Limb (tissue), 2 donors: ENCODE measurements around the gene ABHD2.
"Not testable (repeated sequence)": the region's sequence is repeated elsewhere in the genome, so short reads cannot be mapped to it uniquely, and the experiment has no call there.

Experiments used
- DNase-seq, 2 donors: peaks; one replicate each; pipeline ENCODE4 v3.0.0-alpha.2; 2016; ENCODE audit errors: extremely low spot score in 2 of 2

The ABHD2 gene, protein sequence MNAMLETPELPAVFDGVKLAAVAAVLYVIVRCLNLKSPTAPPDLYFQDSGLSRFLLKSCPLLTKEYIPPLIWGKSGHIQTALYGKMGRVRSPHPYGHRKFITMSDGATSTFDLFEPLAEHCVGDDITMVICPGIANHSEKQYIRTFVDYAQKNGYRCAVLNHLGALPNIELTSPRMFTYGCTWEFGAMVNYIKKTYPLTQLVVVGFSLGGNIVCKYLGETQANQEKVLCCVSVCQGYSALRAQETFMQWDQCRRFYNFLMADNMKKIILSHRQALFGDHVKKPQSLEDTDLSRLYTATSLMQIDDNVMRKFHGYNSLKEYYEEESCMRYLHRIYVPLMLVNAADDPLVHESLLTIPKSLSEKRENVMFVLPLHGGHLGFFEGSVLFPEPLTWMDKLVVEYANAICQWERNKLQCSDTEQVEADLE

DNA sequence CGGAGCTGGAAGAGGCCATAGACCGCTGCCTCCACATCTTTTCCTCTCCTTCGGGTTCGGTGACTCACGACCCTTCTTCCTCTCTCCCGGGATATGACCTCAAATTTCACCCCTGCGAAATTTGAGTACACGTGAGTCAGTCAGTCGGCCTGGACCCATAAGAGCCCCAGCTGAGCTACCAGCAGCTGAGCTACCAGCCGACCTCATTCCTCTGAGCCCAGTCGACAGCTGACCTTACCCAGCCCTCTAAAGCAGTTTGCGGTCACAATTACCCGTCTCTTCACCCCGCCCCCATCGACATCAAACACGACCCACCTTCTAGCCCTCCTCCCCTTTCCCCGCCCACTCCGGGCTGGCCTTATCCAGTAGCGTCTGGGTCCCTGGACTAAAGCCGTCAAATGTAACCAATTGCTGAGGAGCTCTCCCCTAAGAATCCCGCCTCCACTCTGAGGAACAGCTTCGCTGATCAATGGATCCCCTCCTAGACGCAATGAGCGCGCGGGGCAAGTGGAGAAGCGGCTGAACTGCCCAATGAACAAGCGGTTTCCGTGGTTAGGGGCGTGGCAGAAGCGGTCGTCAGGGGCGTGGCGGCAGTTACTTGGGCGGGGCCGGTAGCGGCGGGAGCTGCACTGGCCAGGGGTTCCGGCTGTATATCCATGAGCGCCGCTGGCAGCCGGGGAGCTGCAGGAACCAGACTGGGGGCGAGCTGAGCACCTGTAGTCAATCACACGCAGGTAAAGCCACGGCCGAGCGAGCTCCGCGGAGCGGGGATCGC, at the start of gene ABHD2:
Gene ABHD2, plus strand, starts transcription at position 627 of the 775 bp plus-strand sequence. CDS start 27,872 bp downstream, outside the sequence.
- peak; percentile 99 to 100 for DNase-seq

GRCh38 chr15:89039142-89039541, 49.1 kb upstream of the ABHD2 start:
- no peak for DNase-seq

GRCh38 chr15:89041507-89041906, 46.7 kb upstream of the ABHD2 start:
- no peak for DNase-seq

- no peak for DNase-seq
Observed at GRCh38 chr15:89042387-89042786, 45.9 kb upstream of the ABHD2 start.

DNA sequence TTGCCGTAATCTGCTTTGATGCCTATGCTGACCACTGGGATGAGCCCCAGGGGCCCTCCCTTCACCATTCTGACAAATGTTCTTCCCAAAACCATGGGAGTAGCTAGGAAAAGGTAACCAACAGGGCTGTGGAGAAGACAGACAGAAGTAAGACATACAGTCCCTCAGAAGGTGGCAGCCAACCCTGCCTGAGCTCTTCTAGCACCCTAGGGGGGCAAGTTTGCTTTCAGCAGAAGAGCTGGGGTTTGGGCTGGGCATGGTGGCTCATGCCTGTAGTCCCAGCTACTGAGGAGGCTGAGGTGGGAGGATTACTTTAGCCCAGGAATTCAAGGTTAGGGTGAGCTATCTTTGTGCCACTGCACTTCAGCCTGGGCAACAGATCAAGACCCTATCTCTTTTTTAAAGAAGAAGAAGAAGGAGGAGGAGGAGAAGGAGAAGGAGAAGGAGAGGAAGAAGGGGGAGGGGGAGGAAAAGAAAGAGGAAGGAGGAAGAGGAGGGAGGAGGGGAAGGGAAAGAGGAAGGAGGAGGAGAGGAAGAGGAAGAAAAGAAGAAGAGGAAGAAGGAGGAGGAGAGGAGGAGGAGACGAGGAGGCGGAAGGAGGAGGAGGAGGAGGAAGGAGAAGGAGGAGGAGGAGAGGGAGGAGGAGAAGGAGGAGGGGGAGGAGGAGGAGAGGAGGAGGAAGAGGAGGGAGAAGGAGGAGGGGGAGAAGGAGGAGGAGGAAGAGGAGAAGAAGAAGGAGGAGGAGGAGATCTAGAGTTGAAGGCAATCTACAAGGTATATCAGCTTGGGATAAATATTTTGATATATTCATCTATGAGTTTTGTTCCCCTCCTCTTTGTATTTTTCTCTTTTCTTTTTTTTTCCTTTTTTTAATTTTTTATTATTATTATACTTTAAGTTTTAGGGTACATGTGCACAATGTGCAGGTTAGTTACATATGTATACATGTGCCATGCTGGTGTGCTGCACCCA, 44.9 kb upstream of the ABHD2 start:
- DNase-seq = no peak

GRCh38 chr15:89049016-89049666, 39.1 kb upstream of the ABHD2 start:
- not testable (repeated sequence) for DNase-seq

GRCh38 chr15:89051875-89052274, 36.4 kb upstream of the ABHD2 start:
- DNase-seq = no peak

DNA sequence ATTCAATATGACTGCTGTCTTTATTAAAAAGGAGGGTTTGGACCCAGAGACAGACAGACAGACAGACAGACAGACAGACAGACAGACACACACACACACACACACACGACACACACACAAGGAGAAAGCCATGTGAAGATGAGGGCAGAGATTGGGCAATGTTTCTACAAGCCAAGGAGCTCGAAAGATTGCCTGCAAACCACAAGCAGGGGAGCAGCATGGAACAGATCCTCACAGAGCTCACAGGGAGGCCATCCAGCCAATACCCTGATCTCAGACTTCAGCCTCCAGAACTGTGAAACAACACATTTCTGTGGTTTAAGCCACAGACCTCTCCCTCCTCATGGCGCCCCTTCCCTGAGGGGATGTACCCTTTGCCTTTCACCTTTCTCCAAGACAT, 35.8 kb upstream of the ABHD2 start:
- no peak for DNase-seq

DNA sequence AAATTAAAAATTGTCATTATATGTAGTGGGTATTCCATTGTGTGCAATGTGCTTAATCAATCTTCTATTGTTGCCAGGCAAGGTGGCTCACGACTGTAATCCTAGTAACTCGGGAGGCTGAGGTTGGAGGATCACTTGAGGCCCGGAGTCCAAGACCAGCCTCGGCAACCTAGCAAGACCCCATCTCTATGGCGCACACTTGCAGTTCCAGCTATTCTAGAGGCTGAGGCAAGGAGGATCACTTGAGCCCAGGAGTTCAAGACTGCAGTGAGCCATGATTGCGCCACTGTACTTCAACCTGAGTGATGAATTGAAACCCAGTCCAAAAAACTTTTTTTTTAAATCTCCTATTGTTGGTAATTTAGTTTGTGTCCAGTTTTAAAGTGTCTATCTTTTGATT, 33.4 kb upstream of the ABHD2 start:
- DNase-seq = no peak

DNA sequence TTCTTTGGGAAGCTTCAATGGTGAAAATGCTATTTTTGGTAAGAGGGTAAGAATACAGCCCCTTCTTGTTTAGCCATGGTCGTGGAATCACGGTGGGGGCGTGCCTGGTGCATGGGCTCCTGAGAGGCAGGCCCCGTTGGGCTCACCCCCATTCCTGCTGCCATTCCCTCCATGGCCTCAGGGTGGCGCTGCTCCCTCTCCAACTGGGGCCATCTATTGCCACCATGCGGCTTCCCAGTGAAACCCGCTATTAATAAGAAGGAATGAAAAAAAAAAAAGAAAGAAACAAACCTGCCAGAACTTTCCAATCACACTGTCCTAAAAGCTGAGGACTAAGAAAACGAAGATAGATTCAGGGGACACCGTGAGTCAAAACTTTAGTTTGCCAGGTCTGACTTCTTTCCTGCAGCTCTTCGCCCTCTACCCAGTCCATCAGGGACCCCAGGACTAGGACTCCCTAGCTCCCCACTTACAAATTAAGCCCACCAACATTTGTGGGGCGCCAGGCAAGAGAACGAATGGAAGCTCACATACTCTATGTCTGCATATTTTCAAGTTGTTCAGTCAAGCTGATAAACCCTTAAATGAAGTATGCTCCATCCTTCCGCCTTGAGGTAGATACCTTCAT, 30.6 kb upstream of the ABHD2 start:
- peak; percentile 62 to 85 for DNase-seq

DNA sequence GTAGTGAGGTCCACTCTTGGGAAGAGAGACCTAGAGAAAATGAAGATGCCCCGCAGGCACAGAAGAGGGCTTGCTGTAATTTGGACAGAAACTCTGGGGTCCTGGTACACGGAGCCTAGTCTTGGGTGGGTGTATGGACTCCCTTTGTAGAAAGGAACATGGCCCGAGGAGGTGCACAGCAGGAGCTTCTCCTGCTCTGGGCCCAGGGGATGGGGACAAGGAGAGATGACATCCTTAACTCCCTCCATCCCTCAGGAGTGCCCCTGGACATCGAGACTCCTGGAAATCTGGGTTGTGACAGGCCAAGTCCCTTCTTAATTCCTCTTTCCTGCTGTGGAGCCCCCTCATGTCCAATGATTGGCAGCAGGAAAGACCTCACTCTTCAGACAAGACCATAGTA, 29.9 kb upstream of the ABHD2 start:
- no peak for DNase-seq

DNA sequence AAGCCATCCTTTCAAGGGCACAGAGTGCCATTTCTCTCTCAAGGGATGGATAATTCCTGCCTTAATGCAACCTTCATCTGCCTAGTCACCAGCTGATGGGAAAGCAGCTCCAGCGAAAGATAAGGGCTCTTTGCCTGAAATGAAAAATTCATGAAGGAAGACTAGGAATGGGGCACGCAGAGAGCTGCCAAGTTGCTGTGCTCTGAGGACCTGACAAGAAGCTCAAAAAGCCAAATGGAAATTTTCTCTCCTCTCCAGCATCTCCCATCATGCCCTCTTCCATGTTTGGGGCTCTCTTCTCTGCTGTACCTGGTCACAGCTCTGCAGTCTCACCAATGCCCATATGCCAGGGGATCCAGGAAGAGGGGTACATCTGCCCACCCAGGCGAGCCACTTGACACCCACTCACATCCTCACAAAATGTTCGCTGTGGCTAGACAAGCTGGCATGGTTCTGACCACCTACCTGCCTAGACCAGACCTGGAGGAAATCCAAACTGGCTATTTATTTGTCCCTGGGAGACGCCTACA, 29.3 kb upstream of the ABHD2 start:
- no peak for DNase-seq

DNA sequence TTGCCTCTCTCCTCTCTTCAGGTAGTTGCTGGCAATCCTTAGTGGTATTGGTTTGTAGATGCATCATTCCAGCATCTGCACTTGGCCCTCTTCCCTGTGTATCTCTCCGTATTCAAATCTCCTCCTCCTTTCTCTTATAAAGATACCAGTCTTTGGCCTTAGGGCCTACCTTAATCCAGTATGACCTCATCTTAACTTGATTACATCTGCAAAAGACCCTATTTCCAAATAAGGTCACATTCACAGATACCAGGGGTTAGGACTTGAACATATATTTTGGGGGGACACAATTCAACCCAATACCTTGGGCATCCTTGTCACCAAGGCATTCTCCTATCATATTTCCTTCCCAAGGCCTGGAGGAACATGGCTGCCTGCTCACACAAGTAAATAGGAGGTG, 22.0 kb upstream of the ABHD2 start:
- DNase-seq = no peak

DNA sequence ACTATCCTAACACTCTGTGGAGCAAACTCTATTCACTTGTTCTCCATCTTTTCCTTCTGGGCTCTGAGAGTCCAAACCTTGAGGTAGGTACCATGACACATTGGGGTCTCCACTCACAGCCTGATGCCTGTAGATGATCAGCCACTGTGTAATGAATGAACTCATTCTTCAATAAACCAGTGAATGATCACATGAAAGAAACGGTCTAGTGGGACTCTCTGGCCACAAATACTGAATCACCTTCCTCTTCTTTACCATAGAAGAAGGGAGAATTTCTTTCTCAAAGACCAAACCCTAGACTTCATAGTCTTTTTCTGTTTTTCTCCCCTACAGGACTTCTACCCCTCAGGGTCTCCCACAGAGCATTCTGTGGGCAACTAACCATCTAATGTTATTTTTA, 20.5 kb upstream of the ABHD2 start:
- no peak for DNase-seq

GRCh38 chr15:89068325-89068784, 19.9 kb upstream of the ABHD2 start:
- no peak for DNase-seq

GRCh38 chr15:89070197-89071124, 17.8 kb upstream of the ABHD2 start:
- DNase-seq = no peak

DNA sequence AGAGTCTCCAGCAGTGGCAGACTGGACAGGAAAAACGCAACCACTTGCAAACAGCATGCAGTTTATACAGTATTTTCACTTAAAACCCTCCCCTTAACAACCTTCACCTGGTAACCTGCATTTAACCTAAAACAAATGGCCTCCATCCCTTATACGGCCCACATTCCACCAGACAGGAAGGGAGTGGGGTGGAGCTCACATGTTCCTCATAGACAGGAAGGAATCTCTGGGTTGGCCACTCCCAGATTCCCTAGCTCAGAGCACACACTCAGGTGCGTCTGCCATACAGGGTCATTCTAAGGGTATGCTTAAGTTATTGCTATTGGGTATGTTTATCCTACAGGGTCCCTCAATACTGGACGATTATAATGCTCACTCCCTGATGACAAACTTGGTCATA, 16.8 kb upstream of the ABHD2 start:
- DNase-seq = no peak

DNA sequence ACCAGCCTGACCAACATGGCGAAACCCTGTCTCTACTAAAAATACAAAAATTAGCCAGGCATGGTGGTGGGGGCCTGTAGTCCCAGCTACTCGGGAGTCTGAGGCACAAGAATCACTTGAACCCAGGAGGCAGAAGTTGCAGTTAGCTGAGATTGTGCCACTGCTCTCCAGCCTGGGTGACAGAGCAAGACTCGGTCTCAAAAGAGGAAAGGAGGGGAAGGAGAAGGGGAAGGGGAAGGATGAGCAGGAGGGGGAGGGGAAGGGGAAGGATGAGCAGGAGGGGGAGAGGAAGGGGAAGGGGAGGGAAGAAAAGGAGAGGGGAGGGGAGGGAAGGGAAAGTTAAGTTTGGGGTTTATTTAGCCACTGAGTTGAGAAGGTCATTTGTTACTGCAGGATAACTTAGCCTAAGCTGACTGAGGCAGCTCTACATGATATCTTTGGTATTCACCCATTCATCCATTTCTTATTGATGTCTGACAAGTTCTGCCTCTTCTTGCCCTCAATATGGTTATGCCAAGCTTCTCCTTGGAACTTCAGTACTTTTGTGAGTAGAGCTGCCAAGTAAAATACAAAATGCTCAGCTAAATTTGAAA, 15.9 kb upstream of the ABHD2 start:
- DNase-seq = no peak
